Measurements from ENCODE around the gene XIRP2.

The XIRP2 gene

DNA sequence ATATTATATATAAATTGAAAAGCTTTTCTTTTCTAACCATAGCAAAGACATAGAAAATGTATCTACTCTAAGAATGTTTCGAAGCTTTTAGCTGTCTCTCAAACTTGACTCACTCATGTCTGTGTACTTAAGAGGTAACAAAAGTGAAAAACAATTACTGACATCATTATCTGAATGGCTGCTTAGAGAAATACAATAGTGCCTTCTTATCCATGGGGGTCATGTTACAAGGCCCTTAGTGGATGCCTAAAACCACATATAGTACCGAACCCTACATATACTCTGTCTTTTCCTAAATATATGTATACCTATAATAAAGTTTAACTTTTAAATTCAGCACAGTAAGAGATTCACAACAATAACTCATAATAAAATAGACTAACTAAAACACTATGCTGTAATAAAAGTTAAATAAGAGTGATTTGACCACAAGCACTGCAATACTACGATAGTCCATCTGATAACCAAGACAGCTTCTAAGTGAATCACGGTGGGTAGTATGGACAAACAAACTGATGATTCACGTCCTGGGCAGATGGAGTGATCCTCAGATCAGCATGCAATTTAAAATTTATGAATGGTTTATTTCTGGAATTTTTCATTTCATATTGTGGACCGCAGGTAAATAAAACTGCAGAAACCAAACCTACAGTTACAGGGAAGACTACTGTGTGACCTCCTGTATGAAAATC is 246.2 kb downstream of the XIRP2 start:
- DNase-seq (ENCODE audit: low read depth in 2 of 2), result no peak

DNA sequence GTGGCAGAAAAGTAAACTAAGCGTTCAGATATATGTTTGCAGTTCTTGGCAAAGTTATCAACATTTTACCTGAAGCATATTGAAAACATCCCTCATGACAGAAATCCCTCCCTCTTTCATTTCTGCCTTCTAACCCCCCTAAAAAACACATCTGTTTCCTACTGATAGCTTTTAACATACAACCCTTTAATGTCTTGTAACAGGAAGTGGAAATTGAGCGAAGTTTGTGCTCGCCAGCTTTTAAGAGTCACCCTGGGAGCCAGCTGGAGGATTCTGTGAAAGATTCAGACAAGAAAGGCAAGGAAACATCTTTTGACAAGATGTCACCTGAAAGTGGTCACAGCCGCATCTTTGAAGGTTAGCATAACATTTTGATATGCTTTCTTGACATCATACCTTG is 247.4 kb downstream of the XIRP2 start:
- DNase-seq (ENCODE audit: low read depth in 2 of 2), result no peak

GRCh38 chr2:167136879-167137596 is 248.8 kb downstream of the XIRP2 start:
- DNase-seq (ENCODE audit: low read depth in 2 of 2), result no peak

DNA sequence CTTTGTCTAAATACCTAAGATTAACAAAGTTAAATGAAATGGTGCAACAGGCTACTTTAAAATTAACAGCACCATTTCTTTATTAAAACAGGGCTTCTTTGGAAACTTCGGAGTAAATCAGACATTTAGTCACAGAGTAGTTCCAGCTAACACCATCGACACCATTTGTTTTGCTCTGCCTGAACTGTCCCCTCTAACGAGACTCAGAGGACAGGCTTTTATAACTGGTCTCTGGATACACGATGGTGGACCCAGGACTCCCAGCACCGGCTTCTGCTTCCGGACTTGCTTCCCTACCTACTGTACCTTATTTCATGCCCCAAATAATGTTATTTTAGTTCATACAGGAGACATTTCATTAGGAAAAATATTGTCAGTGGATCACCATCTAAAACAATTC is 252.1 kb downstream of the XIRP2 start:
- DNase-seq (ENCODE audit: low read depth in 2 of 2), result no peak

GRCh38 chr2:167140767-167141166 is 252.5 kb downstream of the XIRP2 start:
- DNase-seq (ENCODE audit: low read depth in 2 of 2), result no peak

DNA sequence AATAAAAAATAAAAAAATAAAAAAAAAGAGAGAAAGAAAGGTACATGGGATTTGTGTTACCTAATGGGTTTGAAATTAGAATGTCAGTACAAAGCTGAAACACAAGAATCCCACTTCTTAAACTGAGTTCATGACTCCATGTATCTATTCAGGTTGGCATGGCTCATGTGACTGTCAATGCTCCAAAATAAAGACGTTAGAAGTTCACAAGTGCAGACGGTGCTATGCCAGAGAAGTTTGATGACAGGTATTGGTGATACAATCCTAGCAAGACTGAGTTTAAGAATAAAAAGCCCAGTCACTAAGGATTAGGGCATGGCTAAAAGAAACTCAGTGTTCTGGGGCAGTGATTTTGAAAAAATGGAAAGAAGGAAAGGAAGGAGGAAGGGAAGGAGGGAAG is 254.3 kb downstream of the XIRP2 start:
- no peak for DNase-seq (ENCODE audit: low read depth in 2 of 2)

GRCh38 chr2:167144179-167144898 is 256.1 kb downstream of the XIRP2 start:
- no peak for DNase-seq (ENCODE audit: low read depth in 2 of 2)

- DNase-seq (ENCODE audit: low read depth in 2 of 2), result no peak
Observed at GRCh38 chr2:167147271-167147941, 259.1 kb downstream of the XIRP2 start.

DNA sequence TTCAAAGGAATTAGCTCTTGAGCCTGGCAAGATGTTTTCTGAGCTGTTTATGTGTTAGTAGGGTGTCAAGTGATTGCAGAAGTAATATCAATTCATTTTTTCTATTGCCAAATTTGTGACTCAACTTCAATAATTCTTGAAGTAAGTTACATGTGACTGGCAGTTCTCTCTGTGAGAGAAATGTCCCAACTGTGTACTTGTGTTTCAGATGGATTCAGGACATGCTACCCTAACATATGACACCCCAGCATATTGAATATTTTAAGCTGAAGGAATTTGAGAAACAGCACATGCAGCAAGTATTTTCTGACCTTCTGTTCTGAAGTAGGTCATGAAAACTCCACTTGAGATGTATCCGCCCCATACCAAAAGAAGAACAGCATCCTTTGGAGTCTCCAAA is 263.6 kb downstream of the XIRP2 start:
- no peak for DNase-seq (ENCODE audit: low read depth in 2 of 2)

DNA sequence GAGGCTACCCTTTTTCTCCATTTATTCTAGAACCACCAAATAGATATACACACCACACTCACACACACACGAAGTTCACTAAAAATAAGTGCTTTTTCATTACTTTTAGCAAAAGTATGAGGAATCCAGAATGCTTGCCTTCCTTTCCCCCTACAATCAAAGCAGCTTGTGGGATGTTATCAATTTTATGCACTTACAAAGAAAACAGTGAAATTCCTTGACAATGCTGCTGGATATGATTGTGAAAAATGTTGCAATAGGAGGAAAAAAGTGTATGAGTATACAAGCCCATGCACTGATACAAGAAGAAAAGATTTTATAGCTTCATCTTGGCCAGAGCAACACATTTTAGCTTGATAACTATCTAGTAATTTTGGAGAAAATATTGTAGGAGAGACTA is 269.2 kb downstream of the XIRP2 start:
- DNase-seq (ENCODE audit: low read depth in 2 of 2), result no peak

GRCh38 chr2:167177196-167177595 is 288.9 kb downstream of the XIRP2 start:
- DNase-seq (ENCODE audit: low read depth in 2 of 2), result no peak

DNA sequence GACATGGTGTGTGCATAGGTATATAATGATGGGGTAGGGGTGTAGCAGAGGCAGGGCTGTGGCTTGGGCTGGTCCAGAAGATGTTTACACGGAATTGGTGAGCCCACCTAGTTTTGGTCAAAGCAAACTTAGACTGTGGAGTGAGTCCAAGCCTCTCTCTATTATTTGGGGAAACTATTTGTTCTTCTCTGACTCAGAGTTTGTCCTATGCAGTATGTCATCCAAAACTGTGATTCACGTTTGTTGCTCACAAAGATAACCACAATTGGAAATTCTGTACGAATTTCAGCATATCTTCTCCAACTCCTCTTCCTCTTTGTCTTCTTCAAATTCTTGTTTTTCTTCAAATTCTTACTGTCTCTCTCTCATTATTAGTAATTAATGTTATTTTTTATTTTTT is 292.9 kb downstream of the XIRP2 start:
- no peak for DNase-seq (ENCODE audit: low read depth in 2 of 2)

DNA sequence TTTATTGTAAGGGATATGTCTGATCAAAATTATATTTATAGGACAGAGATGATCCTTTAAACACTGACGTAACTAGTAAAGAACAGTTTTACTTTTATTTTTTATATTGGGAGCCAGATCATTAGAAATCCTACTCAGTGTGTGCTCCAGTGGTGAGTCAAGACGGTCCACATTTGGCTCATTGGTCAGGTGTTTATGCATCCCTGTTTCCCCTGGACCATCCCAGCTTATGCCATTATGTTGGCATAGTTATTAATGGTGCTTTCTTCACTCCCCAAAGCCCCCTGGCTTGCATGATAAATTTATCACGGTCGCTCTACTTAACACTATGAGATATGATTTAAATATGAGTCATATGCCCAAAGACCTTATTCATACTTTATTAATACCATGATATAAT is 293.4 kb downstream of the XIRP2 start:
- no peak for DNase-seq (ENCODE audit: low read depth in 2 of 2)

GRCh38 chr2:167182403-167182802 is 294.1 kb downstream of the XIRP2 start:
- no peak for DNase-seq (ENCODE audit: low read depth in 2 of 2)

GRCh38 chr2:167183931-167184330 is 295.7 kb downstream of the XIRP2 start:
- DNase-seq (ENCODE audit: low read depth in 2 of 2), result no peak

- DNase-seq (ENCODE audit: low read depth in 2 of 2), result no peak
Observed at GRCh38 chr2:167186465-167186864, 298.2 kb downstream of the XIRP2 start.

DNA sequence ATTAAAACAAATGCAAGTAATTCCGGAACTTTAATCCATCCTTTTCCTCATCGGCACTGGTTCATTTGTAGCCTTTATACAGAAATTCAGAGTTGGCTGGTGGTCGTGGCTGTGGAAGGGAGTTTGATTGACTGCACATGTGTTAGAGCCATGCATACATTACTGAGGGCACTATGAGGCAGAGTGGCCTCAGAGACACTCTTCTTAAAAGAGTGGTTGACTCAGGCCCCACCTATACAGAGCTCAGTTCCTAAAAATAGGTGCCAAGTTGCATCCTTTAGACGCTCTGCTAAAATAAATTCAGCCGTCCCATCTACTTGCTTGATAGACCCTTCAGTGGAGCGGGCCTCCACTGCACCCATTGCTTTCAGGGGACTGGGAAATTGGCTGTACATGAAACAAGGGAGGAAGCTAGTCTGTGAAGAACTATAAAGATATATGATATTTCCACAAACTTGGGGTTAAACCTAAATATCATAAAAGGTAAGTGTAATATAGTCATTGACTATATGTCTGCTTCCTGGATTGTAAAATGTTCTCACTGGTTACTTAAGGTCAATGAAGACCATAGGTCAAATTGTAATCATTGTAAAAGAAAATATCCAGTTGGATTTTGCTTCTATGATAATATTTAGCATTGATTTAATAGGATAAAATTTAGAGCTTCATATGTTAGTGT is 298.9 kb downstream of the XIRP2 start:
- DNase-seq (ENCODE audit: low read depth in 2 of 2), result no peak

- no peak for DNase-seq (ENCODE audit: low read depth in 2 of 2)
Observed at GRCh38 chr2:167187978-167188967, 300.0 kb downstream of the XIRP2 start.

- DNase-seq (ENCODE audit: low read depth in 2 of 2), result no peak
Observed at GRCh38 chr2:167190053-167190452, 301.8 kb downstream of the XIRP2 start.

DNA sequence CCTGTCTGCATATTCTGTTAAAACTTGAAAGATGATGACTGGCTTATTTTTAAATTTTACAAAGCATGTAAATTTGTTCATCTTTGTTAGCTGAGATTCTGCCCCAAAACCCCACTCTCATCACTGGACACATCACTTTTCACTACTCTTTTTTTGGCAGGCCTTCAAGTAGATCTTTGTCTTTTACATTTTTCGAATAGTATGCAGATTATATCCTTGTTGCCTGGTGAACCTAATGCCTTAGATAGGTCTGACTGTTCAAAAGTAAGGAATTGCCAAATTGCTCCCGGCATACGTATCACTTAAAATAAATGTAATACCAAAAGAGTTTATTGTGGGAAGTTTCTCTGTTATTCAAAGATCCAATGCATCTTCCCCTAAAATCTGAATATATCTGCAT is 303.3 kb downstream of the XIRP2 start:
- no peak for DNase-seq (ENCODE audit: low read depth in 2 of 2)

GRCh38 chr2:167192833-167193232 is 304.6 kb downstream of the XIRP2 start:
- DNase-seq (ENCODE audit: low read depth in 2 of 2), result no peak
